HL-60/S4 (cell line): ENCODE measurements around the gene STOM.
"Not testable (repeated sequence)": the region's sequence is repeated elsewhere in the genome, so short reads cannot be mapped to it uniquely, and the experiment has no call there.

ENCODE experiments used
- in situ Hi-C: fragments of 300-500 bp; cut with MboI; formaldehyde crosslinking; loops from 2 replicates; pipeline ENCODE4 v1.14.3; 2022; ENCODE audit warnings: low sequenced_read_pairs

The STOM gene

DNA sequence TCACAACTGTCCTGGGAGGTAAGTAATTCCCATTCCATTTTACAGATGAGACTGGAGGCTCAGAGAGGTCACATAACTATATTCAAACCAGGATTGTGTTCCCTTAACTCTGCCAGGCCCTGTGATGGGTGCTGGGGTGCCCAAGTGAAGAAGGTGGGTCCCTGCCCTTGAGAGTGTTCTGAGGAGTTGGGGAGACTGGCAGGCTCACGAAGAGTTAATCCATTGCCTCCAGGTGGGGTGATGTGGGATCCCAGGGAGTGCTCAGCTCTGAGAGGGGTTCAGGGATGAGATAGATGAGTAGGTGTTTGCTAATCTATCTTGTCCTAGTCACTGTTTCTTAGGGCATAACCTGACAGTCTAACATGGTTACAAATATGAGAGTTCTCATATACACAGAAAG is 65.3 kb downstream of the STOM start:
- in situ Hi-C loops: no loop called here

DNA sequence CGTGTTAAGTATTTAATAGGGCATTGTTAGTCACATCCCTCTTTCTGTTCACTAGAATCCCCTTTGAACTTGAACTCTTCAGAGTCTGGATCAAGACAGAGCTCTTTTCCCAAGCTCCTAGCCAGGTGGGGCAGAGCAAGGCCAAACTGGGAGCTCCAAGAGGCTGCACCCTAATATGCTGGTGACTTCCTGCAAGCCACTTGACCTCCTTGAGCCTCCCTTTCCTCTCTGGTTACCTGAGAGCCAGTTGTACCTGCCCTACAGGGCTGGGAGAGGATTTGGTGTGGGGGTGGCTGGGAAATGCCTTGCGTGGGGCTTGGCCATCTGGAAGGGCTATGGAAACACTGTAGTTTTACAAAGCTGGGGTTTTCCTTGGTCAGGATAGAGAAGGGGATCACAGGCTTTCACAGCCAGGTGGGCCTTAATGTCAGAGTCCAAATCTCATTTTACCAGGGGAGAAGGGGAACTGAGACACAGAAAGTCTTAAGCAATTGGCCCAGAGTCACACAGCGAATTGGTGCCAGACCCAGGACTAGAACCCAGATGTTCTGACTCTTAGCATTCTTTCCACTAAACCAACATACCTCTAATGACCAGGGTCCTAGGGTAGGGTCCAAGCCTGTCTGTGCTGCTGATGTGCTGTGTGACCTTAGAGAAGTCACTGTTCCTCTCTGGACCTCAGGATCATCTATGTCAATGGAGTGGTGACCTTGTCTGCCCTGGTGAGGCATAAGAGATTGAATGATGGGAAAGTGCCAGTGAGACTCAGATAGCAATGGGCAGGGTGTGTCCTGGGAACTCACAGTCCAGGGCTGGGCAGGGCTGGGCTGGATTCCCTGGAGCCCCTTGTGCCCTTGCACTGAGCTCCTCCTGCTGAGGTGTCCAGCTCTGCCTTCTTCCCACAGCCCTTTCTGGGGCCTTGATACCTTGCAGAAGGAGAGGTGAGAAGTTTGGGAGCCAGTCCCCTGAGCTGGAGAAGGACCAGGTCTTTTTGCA is 66.3 kb downstream of the STOM start:
- in situ Hi-C loops: no loop called here

DNA sequence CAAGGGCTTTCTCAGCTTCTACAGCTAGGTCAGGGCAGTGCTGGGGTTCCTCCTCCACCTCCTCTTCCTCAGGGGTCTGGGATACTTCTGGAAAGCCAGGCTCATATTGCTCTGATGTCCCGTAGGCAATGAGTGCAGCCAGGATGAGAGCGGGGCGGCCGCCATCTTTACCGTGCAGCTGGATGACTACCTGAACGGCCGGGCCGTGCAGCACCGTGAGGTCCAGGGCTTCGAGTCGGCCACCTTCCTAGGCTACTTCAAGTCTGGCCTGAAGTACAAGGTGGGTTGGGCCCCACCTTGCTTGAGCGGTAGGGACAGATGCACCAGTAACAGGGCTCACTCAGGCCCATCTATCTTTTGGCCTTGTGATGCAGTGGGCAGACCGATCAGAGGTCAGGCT is 67.3 kb downstream of the STOM start:
- in situ Hi-C loops: no loop called here

DNA sequence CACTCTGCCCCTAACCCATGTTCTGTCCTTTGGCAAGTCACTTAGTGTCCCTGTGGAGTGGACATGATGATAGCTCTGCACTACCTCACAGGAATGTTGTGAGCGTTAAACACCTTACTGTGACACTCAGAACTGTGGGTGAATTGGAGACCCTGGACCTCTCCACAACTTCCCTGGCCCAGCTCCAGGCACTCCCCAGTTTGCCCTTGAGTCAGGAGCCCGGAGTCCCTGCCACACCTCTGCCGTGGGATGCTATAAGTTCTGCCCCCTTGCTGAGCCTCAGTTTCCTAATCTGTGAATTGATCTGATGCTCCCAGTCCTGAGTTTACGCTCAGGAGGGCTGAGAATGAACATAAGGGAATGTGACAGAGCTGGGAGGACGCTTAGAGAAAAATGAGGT is 67.7 kb downstream of the STOM start:
- in situ Hi-C loops: no loop called here

DNA sequence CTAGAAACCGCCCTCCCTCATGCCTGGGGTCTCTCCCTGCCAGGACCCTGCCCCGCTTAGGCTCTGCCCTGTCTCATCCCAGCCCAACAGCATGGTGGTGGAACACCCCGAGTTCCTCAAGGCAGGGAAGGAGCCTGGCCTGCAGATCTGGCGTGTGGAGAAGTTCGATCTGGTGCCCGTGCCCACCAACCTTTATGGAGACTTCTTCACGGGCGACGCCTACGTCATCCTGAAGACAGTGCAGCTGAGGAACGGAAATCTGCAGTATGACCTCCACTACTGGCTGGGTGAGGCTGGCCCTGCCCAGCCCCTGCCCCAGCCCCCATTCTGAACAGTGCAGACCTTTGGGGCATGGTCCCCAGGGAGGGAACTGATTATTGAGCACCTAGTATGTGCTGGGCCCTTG is 68.2 kb downstream of the STOM start:
- in situ Hi-C loops: no loop called here

DNA sequence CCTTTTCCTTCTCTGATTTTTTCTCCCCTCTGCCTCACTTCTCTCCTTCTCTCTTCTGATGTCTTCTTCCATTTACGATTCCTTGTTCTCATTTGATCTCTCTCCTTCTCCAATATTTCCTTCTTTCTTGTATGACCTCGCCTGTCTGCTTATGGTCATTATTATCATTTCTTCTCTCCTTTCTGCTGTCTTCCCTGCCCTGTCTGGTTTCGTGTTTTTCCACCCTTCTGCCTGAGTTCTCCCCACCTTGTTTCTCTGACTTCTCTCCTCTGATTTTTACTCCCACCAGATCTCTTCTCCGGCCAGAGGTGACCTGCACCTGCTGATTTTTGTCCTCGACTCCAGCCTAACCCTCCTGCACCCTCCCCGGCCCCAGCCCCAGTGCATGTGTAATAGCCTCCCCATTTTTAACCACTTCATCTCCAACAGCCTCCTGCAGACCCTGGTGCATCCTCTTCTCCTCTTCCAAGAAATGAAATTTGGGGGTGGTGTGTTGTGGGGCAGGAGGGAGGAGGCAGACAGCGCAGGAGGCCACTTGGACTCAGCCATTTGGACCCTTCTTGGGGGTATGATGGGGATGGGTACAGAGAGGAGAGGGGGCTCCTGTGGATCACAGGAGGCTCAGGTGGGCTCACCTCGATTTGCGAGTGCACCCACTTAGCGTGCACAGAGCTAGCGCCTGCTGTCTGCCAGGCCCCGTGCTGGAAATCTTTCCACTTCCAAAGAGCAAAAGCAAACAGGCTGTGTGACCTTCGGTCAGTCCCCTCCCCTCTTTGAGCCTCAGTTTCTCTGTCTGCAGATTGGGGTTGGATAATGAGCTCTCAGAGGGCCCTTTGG is 69.5 kb downstream of the STOM start:
- in situ Hi-C loops: no loop called here

DNA sequence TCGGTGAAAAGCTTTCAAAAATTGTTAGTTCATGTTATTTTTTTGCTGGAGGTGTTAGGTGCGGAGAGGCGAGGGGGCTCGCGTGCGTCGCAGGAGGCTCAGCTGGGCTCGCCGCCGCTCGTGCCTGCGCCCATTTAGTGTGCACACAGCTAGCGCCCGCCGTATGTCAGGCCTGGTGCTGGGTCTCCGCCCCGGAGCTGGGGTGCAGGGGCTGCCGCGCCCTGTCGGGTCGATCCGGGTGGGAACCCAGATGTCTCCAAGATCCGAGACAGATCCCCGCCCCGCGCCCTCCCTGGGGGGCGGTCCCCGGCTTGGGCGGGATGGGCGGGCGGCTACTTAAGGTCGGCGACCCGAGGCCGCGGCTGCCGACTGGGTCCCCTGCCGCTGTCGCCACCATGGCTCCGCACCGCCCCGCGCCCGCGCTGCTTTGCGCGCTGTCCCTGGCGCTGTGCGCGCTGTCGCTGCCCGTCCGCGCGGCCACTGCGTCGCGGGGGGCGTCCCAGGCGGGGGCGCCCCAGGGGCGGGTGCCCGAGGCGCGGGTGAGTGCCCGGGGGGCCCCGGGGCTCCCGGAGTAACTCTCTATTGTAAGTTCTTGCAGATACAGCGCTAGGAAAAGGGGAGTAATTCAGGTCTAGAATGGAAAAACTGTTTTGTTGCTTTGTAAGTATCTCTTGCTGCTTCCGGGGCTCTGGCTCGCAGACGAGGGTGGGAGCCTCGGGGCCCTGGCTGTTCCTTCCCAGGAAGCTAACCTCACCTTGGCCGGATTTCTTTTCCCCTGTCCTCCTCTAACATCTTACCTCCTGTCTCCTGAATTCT is 70.4 kb downstream of the STOM start:
- in situ Hi-C loops: no loop called here

DNA sequence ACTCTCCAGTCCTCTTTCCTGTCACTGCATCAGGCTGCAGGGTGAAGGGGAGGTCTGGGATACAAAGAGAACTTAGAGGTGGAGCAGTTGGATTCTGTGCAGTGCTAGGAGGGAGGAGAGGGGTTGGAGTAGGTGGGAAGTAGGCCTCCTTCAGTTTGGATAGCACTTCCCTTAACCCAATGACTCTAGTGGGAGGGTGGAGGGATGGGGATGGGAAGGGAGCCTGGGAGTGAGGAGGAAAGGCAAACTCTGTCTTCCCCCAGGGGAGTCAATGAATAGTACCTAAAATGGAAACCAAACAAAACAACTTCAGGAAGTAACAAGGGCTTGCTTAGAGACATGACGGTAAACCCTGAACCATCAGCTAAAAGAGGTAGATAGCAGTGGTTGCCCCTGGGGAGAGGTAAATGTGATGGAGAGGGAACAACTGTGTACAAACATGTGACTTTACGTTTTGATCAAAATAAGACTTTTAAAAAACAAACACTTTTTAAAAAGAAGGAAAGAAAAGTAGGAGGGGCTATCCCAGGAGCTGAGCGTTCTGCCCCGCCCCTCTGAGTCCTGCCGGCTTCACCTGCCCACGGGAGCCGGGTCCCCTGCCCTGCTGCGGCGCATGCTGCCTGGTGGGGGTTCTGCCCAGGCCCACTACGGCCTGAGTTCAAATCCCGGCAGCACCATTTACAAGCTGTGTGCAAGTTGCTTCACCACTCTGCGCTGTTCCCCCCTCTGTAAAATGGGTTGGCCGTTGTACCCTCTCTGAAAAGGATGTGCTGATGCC is 71.2 kb downstream of the STOM start:
- in situ Hi-C loops: no loop called here

DNA sequence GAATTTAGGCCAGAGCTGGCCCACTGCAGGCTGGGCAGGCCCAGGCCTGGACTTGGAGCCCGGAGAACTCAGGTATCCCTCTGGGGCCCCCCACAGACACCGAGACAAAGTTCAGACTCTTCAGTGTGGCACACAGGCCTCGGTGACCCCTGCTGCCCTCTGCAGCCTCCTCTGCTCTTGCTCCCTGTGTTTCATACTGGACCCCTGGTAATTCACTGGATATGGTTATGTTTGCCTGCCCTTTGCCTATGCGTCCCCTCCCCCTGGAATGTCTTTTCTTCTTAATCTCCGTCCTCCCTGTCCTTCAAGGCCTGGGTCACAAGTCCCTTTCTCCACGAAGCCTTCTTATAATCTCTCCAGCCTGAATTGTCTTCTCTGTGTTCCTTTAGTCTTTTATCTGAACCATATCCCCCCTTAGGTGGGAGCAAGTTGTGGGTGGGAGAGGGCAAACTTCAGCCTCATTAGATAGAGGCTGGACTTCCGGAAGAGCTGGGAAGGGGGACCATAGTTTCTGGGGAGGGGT is 72.0 kb downstream of the STOM start:
- in situ Hi-C loops: no loop called here

DNA sequence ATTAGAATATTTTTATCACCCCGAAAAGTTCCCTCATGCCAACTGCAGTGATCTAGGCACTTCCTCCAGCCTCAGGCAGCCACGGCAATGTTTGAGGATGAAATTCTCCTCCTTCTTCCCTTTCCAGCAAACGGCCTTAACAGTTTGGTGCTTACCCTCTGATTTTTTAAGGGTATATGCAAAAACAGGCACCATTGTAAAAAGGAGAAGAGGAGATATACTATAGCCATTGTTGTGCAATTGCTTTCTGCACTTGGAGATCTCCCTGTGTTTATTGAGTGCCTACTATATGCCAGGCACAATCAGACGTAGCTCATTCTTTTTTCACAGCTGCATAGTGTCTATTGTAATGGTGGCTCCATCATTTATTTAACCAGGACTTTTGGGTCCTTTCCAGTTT is 72.7 kb downstream of the STOM start:
- in situ Hi-C loops: no loop called here

DNA sequence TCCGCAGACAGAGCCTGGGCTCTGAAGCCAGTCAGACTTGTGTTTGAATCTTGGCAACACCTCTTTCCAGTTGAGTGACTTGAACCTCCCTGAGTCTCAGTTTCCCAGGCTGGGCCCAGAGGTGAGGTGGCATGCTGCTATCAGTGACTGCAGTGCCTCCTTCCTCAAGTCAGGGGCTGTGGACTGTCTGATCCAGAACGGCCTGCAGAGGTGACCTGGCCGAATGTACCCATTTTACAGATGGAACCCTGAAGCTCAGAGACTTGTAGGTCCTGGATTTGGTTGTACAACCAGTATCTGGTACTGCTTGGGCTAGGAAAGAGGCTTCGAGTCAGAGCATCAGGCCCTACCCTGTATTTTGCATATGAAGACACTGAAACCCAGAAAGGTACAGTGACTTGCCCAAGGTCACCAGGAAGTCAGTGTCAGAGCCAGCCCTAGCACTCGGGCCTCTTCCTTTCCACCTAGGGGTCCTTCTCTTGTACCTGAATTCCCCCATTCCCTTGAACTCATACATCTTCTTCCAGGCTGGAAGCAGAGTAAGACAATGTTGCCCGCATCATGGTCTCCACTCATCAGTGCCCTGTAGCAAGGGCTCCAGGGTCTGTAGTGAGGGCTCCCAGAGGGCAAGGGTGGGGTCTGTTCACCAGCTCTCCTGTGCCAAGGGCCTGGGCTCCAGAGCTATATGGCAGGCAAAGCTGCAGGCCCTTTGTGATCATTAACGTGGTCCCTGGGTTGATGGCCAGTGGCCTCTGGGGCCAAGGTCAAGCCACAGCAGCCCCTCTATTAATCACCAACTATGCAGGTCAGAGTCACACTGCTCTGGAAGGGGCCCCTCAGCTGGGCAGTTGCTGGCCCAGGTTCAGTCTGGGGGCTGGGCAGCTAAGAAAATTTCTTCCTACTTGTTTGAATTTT is 73.6 kb downstream of the STOM start:
- in situ Hi-C loops: no loop called here

DNA sequence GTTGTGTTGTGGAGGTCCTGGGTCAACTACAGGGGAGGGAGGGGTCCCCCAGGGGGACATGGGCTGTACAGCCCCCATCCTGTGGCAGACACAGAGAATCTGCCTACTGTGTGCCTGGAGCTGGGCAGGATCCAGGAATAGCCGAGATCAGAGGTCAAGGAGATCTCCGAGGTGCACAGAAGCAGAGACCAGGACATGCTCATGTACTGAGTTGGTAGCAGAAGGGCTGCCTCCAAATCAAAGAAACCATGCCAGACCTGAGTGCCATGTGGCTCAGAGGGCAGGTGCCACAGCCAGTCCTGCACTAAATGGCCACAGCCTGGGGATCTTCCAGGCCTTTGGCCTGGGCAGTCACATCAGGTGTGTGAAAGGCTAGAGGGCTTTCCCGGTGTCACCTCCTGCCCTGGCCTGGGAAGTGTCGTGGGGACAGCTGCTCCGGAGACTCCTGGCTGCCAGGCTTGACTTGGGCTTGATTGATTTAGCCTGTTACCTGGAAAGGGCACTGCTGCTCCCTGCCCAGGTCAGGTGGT is 74.3 kb downstream of the STOM start:
- in situ Hi-C loops: no loop called here

DNA sequence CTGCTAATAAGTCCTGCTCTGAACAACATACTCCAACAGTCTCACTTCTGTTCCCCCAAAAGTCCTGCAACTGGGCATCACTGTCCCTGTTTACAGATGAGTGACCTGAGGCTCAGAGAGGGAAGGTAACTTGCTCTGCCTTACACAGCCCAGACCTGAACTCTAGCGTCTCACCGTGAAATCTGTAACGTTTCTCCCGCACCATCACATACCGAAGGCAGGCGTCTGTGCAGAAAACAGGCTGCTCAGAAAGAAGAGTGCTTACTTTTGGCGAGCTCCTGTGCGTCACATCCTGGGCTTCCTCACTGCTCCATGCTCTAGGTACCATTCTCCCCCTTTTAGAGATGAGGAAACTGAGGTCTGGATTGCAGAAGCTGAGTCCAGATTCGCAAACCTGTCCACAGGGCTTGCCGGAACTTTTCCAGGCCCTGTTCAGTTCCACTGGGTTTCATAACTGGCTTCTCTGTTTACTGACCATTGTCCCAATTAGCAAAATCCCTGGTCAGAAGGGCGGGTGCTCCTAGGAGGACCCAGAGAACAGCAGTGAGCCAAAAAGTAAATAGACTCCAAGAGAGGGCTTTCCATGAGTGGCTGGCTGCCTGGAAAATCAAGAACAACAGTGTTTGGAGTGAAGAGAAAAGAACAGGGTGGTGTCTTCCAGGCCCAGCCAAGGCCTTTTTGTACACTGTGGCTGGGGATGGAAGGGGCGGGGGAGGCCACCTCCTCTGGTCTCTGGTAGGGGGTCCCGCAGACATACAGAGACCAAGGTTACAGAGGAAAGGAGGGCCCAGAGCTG is 75.0 kb downstream of the STOM start:
- in situ Hi-C loops: no loop called here

DNA sequence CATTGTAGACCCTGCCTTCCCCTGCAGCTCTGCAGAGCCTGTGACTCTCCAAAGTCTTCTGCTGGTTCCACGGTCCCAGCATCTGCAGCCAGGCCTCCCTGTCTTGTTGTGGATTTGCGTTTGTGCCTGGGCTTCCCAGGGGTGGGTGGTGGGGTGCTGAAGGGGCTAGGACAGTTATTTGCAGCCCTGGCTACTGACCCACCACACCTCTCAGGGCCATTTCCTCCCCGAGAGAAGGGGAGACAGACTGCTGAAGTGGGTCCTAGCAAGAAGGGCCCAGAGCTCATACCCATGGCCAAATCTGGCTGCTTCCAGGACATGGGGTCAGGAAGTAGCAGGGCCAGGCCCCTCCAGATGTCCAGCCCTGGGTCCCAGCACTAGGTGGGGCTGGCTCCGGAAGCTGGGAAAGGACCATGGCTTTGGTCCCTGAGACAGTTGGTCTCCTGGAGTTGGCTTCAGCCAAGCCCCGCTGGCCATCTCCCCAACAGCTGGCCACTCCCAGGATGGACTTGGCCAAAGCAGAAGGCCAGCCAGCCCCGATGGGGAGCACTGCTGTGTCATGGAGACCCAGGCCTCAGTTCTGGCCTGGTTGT is 75.8 kb downstream of the STOM start:
- in situ Hi-C loops: no loop called here

DNA sequence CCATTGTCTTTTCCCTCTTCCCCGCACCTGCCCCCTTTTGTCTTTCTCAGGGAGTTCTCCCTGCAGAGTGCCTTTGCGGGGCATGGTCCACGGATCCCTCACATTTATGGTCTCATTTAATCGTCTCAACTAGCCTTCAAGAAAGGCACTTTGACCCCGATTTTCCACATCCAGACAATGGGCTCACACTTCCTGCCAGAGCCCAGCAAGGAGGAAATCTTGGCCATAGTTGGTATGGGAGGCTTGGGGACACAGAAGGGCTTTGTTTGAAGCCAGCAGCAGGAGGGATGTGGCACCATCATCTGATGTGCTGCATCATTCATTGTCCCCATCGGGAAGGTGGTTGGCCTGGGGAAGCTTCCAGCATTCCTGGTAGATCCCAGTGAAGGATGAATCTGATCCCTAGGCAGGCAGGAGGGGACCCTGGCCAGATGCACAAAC is 77.2 kb downstream of the STOM start:
- in situ Hi-C loops: no loop called here

DNA sequence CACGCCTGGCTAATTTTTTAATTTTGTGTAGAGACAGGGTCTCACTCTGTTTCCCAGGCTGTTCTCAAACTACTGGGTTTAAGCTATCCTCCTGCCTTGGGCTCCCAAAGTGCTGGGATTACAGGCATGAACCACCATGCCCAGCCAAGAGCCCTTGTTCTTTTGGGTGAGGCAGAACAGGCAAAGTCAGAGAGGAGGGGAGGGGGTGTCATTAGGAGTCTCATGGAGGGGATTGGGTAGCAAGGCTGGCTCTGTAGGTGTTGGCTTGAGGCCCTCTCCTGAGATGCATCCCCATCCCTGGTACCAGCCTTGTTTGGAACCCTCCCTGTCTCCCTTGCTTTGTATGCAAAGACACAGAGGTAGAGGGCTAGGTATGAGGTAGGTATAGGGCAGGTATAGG is 78.0 kb downstream of the STOM start:
- in situ Hi-C loops: no loop called here

DNA sequence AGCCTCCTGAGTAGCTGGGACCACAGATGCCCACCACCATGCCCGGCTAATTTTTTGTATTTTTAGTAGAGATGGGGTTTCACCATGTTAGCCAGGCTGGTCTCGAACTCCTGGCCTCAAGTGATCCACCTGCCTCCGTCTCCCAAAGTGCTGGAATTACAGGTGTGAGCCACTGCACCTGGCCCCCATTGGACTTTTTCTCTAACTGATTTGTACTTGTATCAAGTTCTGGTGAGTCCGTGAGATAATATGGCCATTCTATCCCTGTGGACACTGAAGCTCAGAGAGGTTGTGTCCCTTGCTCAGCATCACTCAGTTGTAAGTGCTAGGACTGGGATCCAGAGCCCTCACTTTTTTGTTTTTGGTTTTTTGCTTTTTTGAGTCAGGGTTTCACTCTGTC is 78.5 kb downstream of the STOM start:
- in situ Hi-C loops: not testable (repeated sequence)
